HTERT RPE-1 (cell line): ENCODE results near the gene KRT40.
"Not testable (repeated sequence)": the region's sequence is repeated elsewhere in the genome, so short reads cannot be mapped to it uniquely, and the experiment has no call there.

ENCODE experiments used
- in situ Hi-C: fragments of 300-500 bp; cut with MboI; formaldehyde crosslinking; loops from 4 replicates; pipeline ENCODE4 v1.14.3; 2020; ENCODE audit warnings: low sequenced_read_pairs

KRT40 gene

GRCh38 chr17:40984226-40984625 is at the start of gene KRT40:
KRT40 (minus strand) TSS chr17:40984326; CDS start chr17:40984273, 53 bp downstream.
- in situ Hi-C loops = no loop called here

- in situ Hi-C loops = no loop called here
Measured at GRCh38 chr17:41029633-41030245, 45.6 kb upstream of the KRT40 start, which contains the start of gene KRTAP1-4. KRTAP1-4 (minus strand) TSS chr17:41030195; CDS start chr17:41030078, 117 bp downstream.

GRCh38 chr17:41026715-41027471 is 42.8 kb upstream of the KRT40 start, which contains the start of gene KRTAP1-5:
KRTAP1-5 (minus strand) TSS chr17:41027208; CDS start chr17:41027155, 53 bp downstream.
- in situ Hi-C loops = no loop called here

GRCh38 chr17:41024697-41025096 is 40.6 kb upstream of the KRT40 start:
- in situ Hi-C loops = no loop called here

GRCh38 chr17:41020336-41020735 is 36.2 kb upstream of the KRT40 start:
- in situ Hi-C loops = no loop called here

GRCh38 chr17:41019415-41019814 is 35.3 kb upstream of the KRT40 start:
- in situ Hi-C loops = no loop called here

- in situ Hi-C loops = no loop called here
Measured at GRCh38 chr17:41018541-41018940, 34.4 kb upstream of the KRT40 start.

- in situ Hi-C loops = no loop called here
Measured at GRCh38 chr17:41016578-41017215, 32.6 kb upstream of the KRT40 start.

- in situ Hi-C loops = no loop called here
Measured at GRCh38 chr17:41015454-41015853, 31.3 kb upstream of the KRT40 start.

- in situ Hi-C loops = no loop called here
Measured at GRCh38 chr17:41013606-41014005, 29.5 kb upstream of the KRT40 start.

- in situ Hi-C loops = no loop called here
Measured at GRCh38 chr17:41013181-41013580, 29.1 kb upstream of the KRT40 start.

- in situ Hi-C loops = no loop called here
Measured at GRCh38 chr17:41012326-41013120, 28.4 kb upstream of the KRT40 start.

GRCh38 chr17:41010441-41010840 is 26.3 kb upstream of the KRT40 start:
- in situ Hi-C loops = no loop called here

- in situ Hi-C loops = no loop called here
Measured at GRCh38 chr17:41009936-41010335, 25.8 kb upstream of the KRT40 start.

- in situ Hi-C loops = no loop called here
Measured at GRCh38 chr17:41009301-41009760, 25.2 kb upstream of the KRT40 start.

- in situ Hi-C loops = no loop called here
Measured at GRCh38 chr17:41008811-41009210, 24.7 kb upstream of the KRT40 start, which contains the start of gene KRTAP3-1. KRTAP3-1 (minus strand) TSS chr17:41009128; CDS start chr17:41009074, 54 bp downstream.

- in situ Hi-C loops = no loop called here
Measured at GRCh38 chr17:41004397-41004796, 20.3 kb upstream of the KRT40 start.

- in situ Hi-C loops = no loop called here
Measured at GRCh38 chr17:41003926-41004325, 19.8 kb upstream of the KRT40 start.

GRCh38 chr17:41002814-41003213 is 18.7 kb upstream of the KRT40 start:
- in situ Hi-C loops = no loop called here

GRCh38 chr17:41001795-41002194 is 17.7 kb upstream of the KRT40 start:
- in situ Hi-C loops = no loop called here

GRCh38 chr17:40999563-40999962 is 15.4 kb upstream of the KRT40 start, which contains the start of gene KRTAP3-2:
KRTAP3-2 (minus strand) TSS chr17:40999906; CDS start chr17:40999853, 53 bp downstream.
- in situ Hi-C loops = not testable (repeated sequence)
